ENCODE results near the gene TMEM18. TPM values are rescaled to one million over a fixed set of nuclear protein-coding genes. Genes with fewer than 3 reads are reported as not detected.
"Not testable (repeated sequence)": the region's sequence is repeated elsewhere in the genome, so short reads cannot be mapped to it uniquely, and the experiment has no call there.

Gene TMEM18
- total RNA-seq, 1 donor from 2014 or later = 17.4 TPM

- no peak for DNase-seq
Observed at GRCh38 chr2:693606-694005, 16.4 kb upstream of the TMEM18 start.

- DNase-seq = no peak
Observed at GRCh38 chr2:692767-693166, 15.6 kb upstream of the TMEM18 start.

- DNase-seq = no peak
Observed at GRCh38 chr2:691821-692761, 14.9 kb upstream of the TMEM18 start.

GRCh38 chr2:690799-691198 is 13.6 kb upstream of the TMEM18 start:
- no peak for DNase-seq

- DNase-seq = no peak
Observed at GRCh38 chr2:689877-690510, 12.8 kb upstream of the TMEM18 start.

- no peak for DNase-seq
Observed at GRCh38 chr2:689237-689636, 12.0 kb upstream of the TMEM18 start.

GRCh38 chr2:688504-689076 is 11.4 kb upstream of the TMEM18 start:
- no peak for DNase-seq

GRCh38 chr2:685421-685820 is 8.2 kb upstream of the TMEM18 start:
- DNase-seq = no peak

- not testable (repeated sequence) for DNase-seq
Observed at GRCh38 chr2:684913-685312, 7.7 kb upstream of the TMEM18 start.

GRCh38 chr2:682226-682625 is 5.0 kb upstream of the TMEM18 start:
- DNase-seq = no peak

- DNase-seq = no peak
Observed at GRCh38 chr2:681312-681711, 4.1 kb upstream of the TMEM18 start.

- no peak for DNase-seq
Observed at GRCh38 chr2:680496-680895, 3.3 kb upstream of the TMEM18 start.

GRCh38 chr2:678964-679363 is 1.8 kb upstream of the TMEM18 start:
- no peak for DNase-seq

GRCh38 chr2:677959-678550 is 849 bp upstream of the TMEM18 start:
- peak; percentile 20 for DNase-seq

- peak; percentile 99 for DNase-seq
Observed at GRCh38 chr2:676647-677055, 555 bp downstream of the TMEM18 start.

GRCh38 chr2:675982-676646 is 1.1 kb downstream of the TMEM18 start:
- DNase-seq = peak; percentile 71

- DNase-seq = no peak
Observed at GRCh38 chr2:675460-675859, 1.7 kb downstream of the TMEM18 start.

GRCh38 chr2:675051-675450 is 2.2 kb downstream of the TMEM18 start:
- DNase-seq = no peak

- DNase-seq = no peak
Observed at GRCh38 chr2:674321-674985, 2.8 kb downstream of the TMEM18 start.

GRCh38 chr2:673615-674320 is 3.4 kb downstream of the TMEM18 start:
- DNase-seq = no peak

GRCh38 chr2:673016-673415 is 4.2 kb downstream of the TMEM18 start:
- DNase-seq = no peak

Measured in skin of body (tissue), 2 donors.